ENCODE measurements around the gene DNAJB9. TPM values are rescaled to one million over a fixed set of nuclear protein-coding genes. Genes with fewer than 3 reads are reported as not detected.

The DNAJB9 gene
- total and polyA plus RNA-seq, 2 of the 8 experiments (the other 6 are each of a cell fraction or from before 2014, with no cell fraction given) = 1.8 to 9.7 TPM

- Histone ChIP-seq H2BK20ac (ENCODE audit: low read length) (peak overlapping the region; percentile 6; the same call in 1 of the 2 replicates), H3K79me1 (ENCODE audit: low read depth, low read length) (no peaks in the 10 kb centered on the region), H3K79me2 (ENCODE audit: control insufficient read depth in 1 of 2, insufficient read depth in 2 of 2, low read length in 2 of 2) (no peaks in the 10 kb centered on the region), H3K4me1 (replicated peaks in 1 of 4; ENCODE audit: control insufficient read depth in 3 of 4, insufficient read depth in 4 of 4, low read length in 3 of 4) (peaks cover 0 to 7% (median 6%) of the 10 kb centered on the region in 4 experiments; a peak in 3 of 7 replicates), H3K18ac (ENCODE audit: extremely low read depth, low read length) (peak overlapping the region; percentile 33; the same call in 1 of the 2 replicates), H3K14ac (ENCODE audit: insufficient read length) (peak overlapping the region; percentile 35), H3K9me3 (ENCODE audit: insufficient read depth in 2 of 2, low read depth in 1 of 2, low read length in 1 of 2) (peaks cover 0 to 9% of the 10 kb centered on the region in 2 experiments; a peak in 1 of 4 replicates), H3K23ac (ENCODE audit: insufficient read length) (no peak overlapping the region), H3K4ac (replicated peaks; ENCODE audit: insufficient read length, low read depth, low read length) (no peak overlapping the region), H4K20me1 (replicated peaks in 1 of 2; ENCODE audit: control insufficient read depth in 1 of 2, insufficient read depth in 2 of 2, low read length in 2 of 2) (no peaks in the 10 kb centered on the region), H3K23me2 (ENCODE audit: low read depth, low read length) (no peaks in the 10 kb centered on the region; the same call in 1 of the 2 replicates), H4K5ac (ENCODE audit: insufficient read length, low read depth, low read length) (peak overlapping the region; percentile 79), H3K9ac (replicated peaks in 1 of 4; ENCODE audit: extremely low read depth in 1 of 4, low read depth in 3 of 4, low read length in 3 of 4) (no peak overlapping the region), H4K8ac (ENCODE audit: extremely low read depth, insufficient read depth, low read length) (no peak overlapping the region), H2BK12ac (ENCODE audit: low read depth, low read length) (peak overlapping the region; percentile 20), H3K56ac (replicated peaks; ENCODE audit: insufficient read length, low read depth, low read length) (no peak overlapping the region), H2BK5ac (ENCODE audit: low read depth, low read length) (peak overlapping the region; percentile 28), H3K27ac (ENCODE audit: low read depth, low read length) (peak overlapping the region; percentile 16; the same call in 1 of the 2 replicates), H3K27me3 (replicated peaks in 1 of 4; ENCODE audit: control insufficient read depth in 3 of 4, extremely low read depth in 1 of 4, insufficient read depth in 3 of 4, low read length in 3 of 4) (no peaks in the 10 kb centered on the region), H3K36me3 (ENCODE audit: control insufficient read depth in 2 of 4, insufficient read depth in 4 of 4, low read length in 3 of 4) (peaks cover 0 to 12% (median 2%) of the 10 kb centered on the region in 4 experiments; a peak in 1 of 8 replicates), H2BK15ac (ENCODE audit: low read length) (no peak overlapping the region), H2AK5ac (ENCODE audit: low read depth, low read length) (0 out of 2 replicates have a peak overlapping the region, but pooled peaks have one; percentile 1), H4K91ac (replicated peaks; ENCODE audit: insufficient read length, low read length) (peak overlapping the region; percentile 13), H3K4me2 (ENCODE audit: insufficient read depth in 1 of 2, low read depth in 2 of 2, low read length in 2 of 2) (peak overlapping the region; percentile 36 to 60), H2BK120ac (replicated peaks; ENCODE audit: low read depth, low read length) (peak overlapping the region; percentile 35), H3K4me3 (ENCODE audit: extremely low read depth in 1 of 4, insufficient read depth in 2 of 4, low read depth in 3 of 4, low read length in 4 of 4) (peak overlapping the region in 1 of 4 experiments; percentile 36; a peak in 2 of 8 replicates), H2AFZ (ENCODE audit: low read length) (peak overlapping the region; percentile 66; the same call in 1 of the 2 replicates)
- POLR2A ChIA-PET (ENCODE audit: partially characterized antibody) = interaction anchor here (0.6 to 1.8 kb wide), 3 partner anchors 8 to 12 kb away, joined by 3 to 8 read pairs (median 6); partner anchors contain the start of genes DNAJB9 and THAP5
- WGBS, 2 experiments (ENCODE audit: extremely low coverage in 1 of 2, insufficient coverage in 1 of 2, insufficient read length in 1 of 2, insufficient replicate concordance in 2 of 2, low coverage in 1 of 2, low lambda C conversion rate in 2 of 2, missing lambda C conversion rate in 1 of 2) = 44% methylated on average over 4 of the region's 4 CpGs; no CpG with 5 or more reads in 1 of the 2 experiments
- peak; percentile 78 for FAIRE-seq
- DNase-seq (ENCODE audit: low read depth in 1 of 2, low spot score in 2 of 2) = no peak
- peak; percentile 94 for TF ChIP-seq ASH2L (IDR thresholded peaks at IDR 0.05; ENCODE audit: low read length)
- no peak for TF ChIP-seq SP2 (IDR thresholded peaks at IDR 0.05; ENCODE audit: low read length)
- TF ChIP-seq POLR2A (IDR thresholded peaks at IDR 0.05; ENCODE audit: control extremely low read depth in 1 of 2, low read depth in 2 of 2, low read length in 2 of 2) = peak in 1 of 2 experiments; percentile 26; a peak in 1 of 3 replicates
- peak; percentile 88; the same call in 1 of the 2 replicates for TF ChIP-seq SP1 (IDR thresholded peaks at IDR 0.05; ENCODE audit: low read depth, low read length)
- peak; percentile 94 for TF ChIP-seq TEAD4 (IDR thresholded peaks at IDR 0.05; ENCODE audit: low read depth, low read length)
- 0 out of 2 replicates have a peak, but pooled peaks have one; percentile 54 for TF ChIP-seq RBBP5 (IDR thresholded peaks at IDR 0.05; ENCODE audit: borderline replicate concordance, low read depth, low read length)
- 0 out of 2 replicates have a peak, but pooled peaks have one; percentile 27 for TF ChIP-seq ATF2 (IDR thresholded peaks at IDR 0.05; ENCODE audit: low read length)
- TF ChIP-seq YY1 (IDR thresholded peaks at IDR 0.05; ENCODE audit: low read depth, low read length) = no peak
- CTCF ChIA-PET (ENCODE audit: partially characterized antibody) = no interaction called here
These were observed 12.2 kb downstream of the DNAJB9 start for GRCh38 chr7:108581655-108582491.
